ENCODE measurements around the gene WBP2NL.

WBP2NL gene

GRCh38 chr22:41978732-41979131, 19.9 kb upstream of the WBP2NL start:
- DNase-seq (ENCODE audit: low read depth, low spot score): no peak

DNA sequence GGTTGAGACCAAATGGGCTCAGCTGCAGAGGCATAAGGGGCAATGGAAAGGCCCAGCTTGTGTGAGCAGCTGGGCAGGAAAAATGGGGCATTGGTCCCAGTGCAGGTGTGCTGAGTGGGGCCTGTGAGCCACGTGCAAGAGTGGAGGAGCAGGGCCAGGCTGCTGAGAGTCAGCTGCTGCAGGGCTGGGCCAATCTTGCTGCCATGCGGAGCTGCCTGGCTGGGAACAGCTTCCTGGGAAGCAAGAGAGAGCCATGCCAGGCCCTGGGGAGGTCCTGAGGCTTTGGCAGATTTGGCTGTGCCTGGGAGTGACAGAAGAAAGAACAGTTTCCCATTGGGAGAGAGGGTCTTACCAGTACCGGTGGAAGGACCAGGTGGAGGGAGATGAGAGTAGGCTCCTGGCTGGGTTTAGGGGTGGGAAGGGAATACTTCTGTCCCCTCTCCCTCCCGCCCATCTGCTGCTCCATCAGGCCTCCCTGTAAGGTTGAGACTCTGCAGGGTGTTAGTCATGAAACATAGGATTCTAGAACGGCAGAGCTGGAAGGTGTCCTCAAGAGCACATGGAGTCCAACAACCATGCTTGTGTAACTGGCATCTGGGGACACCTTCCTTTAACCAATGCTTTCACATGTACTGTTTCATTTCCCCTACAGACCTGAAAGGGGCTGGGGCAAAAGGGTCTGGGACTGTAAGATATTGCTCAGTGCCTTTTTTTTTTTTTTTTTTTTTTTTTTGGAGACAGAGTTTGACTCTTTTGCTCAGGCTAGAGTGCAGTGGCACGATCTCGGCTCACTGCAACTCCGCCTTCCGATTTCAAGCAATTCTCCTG, 19.0 kb upstream of the WBP2NL start:
- no peak for DNase-seq (ENCODE audit: low read depth, low spot score)

DNA sequence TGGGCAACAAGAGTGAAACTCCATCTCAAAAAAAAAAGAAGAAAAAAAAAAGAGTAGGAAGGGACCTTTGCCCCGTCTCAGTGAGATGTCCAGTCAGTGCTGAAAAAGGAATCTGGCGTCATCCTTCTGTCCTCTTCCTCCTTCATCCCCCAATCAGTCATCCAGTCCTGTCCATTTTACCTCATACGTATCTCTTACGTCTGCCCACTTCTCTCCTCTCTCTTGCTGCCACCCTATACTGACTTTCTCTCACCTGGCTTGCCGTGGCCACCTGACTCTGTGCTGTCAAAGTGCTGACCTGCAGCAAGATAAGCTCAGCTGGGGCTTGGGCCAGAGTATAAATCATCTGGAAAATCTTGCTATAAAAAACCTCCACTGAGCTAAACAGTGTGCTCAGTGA, 15.7 kb upstream of the WBP2NL start:
- no peak for DNase-seq (ENCODE audit: low read depth, low spot score)

GRCh38 chr22:41983513-41984405, 14.8 kb upstream of the WBP2NL start:
- DNase-seq (ENCODE audit: low read depth, low spot score): no peak

DNA sequence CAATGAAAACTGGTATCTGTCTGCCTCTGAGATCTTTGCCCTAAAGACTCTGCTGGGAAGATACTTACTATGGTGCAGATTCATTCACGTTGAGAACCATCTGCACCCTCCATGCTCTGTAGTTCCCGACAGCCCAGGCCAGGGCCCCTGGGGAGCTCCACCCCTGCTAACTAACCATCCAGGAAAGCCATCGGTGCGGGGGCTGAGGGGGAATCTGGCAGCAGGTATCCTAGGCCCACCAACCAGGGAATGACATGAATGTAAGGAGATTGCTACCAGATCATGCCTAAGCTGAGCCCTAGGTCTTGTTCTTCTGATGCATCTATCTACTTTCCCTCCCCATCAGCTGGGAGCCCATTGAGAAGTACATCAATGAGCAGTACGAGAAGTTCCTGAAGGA, 11.3 kb upstream of the WBP2NL start:
- DNase-seq (ENCODE audit: low read depth, low spot score): no peak

- DNase-seq (ENCODE audit: low read depth, low spot score): no peak
These were observed 9.3 kb upstream of the WBP2NL start for GRCh38 chr22:41989246-41989645.

GRCh38 chr22:41991111-41991510, 7.5 kb upstream of the WBP2NL start:
- DNase-seq (ENCODE audit: low read depth, low spot score): no peak

GRCh38 chr22:41992496-41992895, 6.1 kb upstream of the WBP2NL start:
- no peak for DNase-seq (ENCODE audit: low read depth, low spot score)

- no peak for DNase-seq (ENCODE audit: low read depth, low spot score)
These were observed 3.4 kb upstream of the WBP2NL start for GRCh38 chr22:41995211-41995610.

DNA sequence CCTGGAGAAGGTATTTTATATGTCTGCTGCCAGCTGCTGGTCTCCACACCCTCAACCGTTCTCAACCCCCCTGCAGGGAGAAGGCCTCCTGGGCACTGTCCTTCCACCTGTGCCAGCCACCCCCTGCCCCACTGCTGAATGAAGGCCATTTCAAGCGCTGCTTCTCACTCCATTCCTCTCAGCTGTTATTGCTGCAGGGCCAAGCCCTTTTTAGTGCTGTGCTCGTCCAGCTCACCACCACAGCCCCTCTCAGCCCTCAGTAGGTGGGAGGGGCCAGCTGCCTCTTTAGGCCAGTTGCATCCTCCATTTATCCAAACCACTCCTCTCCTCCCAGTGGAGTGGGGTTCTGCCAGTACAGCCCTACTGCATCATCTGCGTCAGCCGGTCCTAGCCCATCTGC, 1.8 kb upstream of the WBP2NL start:
- no peak for DNase-seq (ENCODE audit: low read depth, low spot score)

DNA sequence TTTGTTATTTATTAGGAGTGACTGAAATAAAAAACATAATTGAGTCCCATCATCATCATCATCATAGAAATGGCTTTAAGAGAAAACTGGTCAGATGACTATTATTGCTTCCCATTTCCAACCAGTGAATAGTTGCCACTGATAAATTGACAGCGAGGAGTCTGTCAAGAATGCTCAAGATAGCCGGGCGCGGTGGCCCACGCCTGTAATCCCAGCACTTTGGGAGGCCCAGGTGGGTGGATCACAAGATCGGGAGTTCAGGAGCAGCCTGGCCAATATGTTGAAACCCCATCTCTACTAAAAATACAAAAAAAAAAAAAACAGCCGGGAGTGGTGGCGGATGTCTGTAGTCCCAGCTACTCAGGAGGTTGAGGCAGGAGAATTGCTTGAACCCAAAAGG, 1.9 kb downstream of the WBP2NL start:
- DNase-seq (ENCODE audit: low read depth, low spot score): no peak

DNA sequence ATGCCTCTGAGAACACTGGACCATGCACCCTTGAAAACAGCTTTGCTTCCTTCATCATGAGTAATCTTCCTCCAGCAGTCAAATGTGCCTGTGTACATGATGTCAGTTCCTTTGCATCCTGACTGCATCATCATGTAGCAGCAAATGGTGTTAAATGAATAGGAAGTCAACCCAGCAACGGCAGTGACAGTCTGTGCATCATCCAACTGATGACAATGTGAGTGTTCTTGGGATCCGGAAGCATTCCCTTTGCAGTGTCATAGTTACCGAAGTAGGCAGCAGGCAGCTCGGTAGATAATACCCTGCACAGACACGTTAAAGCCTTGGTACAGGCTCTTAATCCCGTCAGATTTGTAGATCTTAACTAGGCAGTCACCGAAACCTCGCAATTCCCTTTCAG, 2.5 kb downstream of the WBP2NL start:
- no peak for DNase-seq (ENCODE audit: low read depth, low spot score)

GRCh38 chr22:42001706-42002105, 3.1 kb downstream of the WBP2NL start:
- DNase-seq (ENCODE audit: low read depth, low spot score): no peak

DNA sequence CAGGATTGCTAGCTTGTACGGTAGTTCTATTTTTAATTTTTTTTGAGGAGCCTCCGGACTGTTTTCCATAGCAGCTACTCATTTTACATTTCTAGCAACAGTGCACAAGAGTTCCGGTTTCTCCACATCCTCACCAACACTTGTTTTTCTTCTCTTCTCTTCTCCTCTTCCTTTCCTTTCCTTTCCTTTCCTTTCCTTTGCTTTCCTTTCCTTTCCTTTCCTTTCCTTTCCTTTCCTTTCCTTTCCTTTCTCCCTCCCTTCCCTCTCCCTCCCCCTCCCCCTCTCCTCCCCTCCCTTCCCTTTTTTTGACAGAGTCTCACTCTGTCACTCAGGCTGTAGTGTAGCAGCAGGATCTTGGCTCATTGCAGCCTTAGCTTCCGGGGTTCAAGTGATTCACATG, 9.3 kb downstream of the WBP2NL start:
- DNase-seq (ENCODE audit: low read depth, low spot score): no peak

DNA sequence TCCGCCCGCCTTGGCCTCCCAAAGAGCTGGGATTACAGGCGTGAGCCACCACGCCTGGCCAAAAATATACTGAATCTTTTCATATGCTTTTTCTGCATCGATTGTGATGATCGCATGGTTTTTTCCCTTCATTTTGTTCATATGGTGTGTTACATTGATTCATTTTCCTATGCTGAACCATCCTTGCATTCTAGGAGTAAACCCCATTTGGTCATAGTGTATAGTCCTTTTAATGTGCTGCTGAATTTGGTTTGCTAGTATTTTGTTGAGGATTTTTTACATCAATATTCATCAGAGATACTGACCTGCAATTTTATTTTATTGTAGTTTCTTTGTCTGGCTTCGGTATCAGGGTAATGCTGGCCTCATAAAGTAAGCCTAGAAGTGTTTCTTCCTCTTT, 12.2 kb downstream of the WBP2NL start:
- no peak for DNase-seq (ENCODE audit: low read depth, low spot score)

DNA sequence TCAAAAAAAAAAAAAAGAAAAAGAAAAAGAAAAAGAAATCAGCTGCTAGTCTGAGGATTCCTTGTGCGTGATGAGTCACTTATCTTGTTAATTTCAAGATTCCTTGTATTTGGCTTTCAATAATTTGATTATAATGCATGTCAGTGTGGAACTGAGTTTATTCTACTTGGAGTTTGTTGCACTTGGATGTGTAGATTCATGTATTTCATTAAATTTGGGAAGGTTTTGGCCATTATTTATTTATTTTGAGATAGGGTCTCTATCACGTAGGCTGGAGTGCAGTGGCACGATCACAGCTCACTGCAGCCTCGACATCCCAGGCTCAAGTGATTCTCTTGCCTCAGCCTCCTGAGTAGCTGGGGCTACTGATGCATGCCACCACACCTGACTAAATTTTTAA, 14.8 kb downstream of the WBP2NL start:
- no peak for DNase-seq (ENCODE audit: low read depth, low spot score)

DNA sequence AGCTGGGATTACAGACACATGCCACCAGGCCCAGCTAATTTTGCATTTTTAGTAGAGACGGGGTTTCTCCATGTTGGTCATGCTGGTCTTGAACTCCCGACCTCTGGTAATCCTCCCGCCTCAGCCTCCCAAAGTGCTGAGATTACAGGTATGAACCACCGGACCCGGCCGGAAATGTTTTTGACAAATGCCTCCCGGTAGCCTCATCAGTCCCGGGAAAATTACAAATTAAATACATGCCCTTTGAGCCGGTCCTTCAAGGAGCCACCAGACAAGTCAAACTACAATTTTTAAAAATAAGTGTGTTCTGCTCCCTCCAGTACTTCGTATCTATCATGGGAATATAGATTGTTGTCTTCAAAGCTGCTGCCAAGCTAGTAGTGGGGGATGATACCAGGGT, 17.5 kb downstream of the WBP2NL start:
- no peak for DNase-seq (ENCODE audit: low read depth, low spot score)

GRCh38 chr22:42018224-42018623, 19.6 kb downstream of the WBP2NL start:
- no peak for DNase-seq (ENCODE audit: low read depth, low spot score)

DNA sequence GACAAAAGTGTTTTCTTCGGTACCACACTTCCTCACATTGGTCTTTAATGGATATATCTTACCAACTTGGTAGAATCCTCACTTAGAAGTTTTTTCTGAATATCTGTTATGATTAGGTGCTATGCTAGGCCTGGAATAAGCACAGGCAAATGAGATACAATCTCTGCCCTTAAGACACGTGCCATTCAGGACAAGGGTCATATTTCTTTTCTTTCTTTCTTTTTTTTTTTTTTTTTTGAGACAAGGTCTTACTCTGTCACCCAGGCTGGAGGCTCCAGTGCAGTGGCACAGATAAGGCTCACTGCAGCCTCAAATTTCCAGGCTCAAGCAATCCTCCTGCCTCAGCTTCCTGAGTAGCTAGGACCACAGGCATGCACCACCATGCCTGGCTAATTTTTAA, 23.0 kb downstream of the WBP2NL start:
- no peak for DNase-seq (ENCODE audit: low read depth, low spot score)

DNA sequence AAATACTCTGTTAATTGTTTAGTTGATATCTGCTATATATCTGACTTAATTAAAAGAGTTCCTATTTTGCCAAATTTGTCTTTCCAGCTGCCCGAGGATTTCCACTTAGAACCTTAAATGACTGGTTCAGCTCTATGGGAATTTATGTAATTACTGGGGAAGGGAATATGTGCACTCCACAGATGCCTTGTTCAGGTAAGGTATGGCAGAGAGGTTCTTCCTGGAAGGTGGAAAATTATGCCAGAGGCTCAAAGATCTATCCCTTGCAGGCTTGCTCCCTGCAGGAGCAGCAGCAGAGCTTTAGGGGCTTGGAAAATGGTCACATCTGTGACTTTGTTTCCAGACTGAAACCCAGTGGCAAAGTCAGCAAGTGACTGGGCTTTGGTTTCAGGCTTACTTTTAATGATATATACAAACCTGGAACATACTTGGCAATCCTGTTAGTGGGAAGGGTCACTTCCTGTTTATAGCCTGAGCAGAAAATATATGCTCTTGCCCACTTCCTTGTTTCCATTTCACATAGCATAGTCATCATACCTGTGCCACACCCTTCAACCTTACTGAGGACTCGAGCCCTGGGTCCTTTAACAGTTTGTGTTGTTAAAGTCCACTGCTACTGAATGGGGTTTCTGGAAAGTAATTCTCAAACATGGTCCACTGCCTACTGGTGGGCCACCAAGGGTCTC, 23.7 kb downstream of the WBP2NL start:
- no peak for DNase-seq (ENCODE audit: low read depth, low spot score)

GRCh38 chr22:42025421-42025820, 26.8 kb downstream of the WBP2NL start:
- DNase-seq (ENCODE audit: low read depth, low spot score): no peak

DNA sequence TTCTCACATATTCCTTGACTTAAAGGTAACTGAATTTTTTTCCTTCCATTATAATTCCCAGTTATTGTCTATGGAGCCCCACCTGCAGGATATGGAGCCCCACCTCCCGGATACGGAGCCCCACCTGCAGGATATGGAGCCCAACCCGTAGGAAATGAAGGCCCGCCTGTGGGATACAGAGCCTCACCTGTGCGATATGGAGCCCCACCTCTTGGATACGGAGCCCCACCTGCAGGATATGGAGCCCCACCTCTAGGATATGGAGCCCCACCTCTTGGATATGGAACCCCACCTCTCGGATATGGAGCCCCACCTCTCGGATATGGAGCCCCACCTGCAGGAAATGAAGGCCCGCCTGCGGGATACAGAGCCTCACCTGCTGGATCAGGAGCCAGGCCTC, 28.1 kb downstream of the WBP2NL start:
- no peak for DNase-seq (ENCODE audit: low read depth, low spot score)

All from activated CD4-positive, CD25-positive, alpha-beta regulatory T cell treated with anti-CD3 and anti-CD28 coated beads, Interleukin-2, amount 50 U/mL, for 16 hours (primary cell).